SKM-1 (cell line): ENCODE data around the gene NCKAP5.
"Not testable (repeated sequence)": the region's sequence is repeated elsewhere in the genome, so short reads cannot be mapped to it uniquely, and the experiment has no call there.

ENCODE experiments used
- DNase-seq: peaks from one replicate; lab custom pipeline; 2025; ENCODE audit not compliant: unreplicated experiment; lab: John Stamatoyannopoulos, UW

NCKAP5 gene

DNA sequence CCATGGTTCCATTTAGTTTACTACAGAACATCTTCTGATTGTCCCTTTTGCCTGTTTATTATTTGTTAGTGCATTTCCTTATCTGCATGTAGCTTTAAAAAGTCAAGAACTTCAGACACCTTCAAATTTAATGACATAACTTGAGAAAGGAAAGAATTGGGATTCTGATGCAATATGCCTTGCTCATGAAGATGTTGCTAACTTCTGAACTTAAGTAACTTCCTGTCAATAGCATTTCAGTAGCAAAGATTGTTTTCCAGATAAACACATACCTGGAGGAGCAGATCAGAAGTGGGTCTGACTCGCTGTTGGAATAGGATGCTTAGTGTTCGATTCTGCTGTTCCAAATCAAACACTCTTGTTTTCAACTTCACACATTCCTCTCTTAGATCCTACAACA is 708.0 kb downstream of the NCKAP5 start:
- no peak for DNase-seq

DNA sequence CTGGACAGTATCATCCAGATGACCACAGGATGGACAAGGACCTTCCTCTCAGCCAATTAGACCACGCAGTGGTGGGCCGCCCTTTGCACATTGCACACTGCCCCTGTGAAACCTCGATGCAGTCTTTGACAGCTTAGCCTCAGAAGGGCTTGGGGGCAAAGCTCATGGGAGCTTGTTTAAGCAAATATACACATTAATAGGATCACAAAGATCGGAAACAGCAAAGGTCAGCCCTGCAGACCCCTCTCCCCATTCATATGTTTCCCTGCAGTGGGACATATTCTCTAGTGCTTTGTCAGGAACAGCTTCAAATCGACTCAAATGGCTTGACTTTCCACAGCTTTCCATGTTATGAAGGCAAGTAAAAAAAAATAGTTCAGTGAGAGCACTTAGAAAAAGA is 708.7 kb downstream of the NCKAP5 start:
- no peak for DNase-seq

DNA sequence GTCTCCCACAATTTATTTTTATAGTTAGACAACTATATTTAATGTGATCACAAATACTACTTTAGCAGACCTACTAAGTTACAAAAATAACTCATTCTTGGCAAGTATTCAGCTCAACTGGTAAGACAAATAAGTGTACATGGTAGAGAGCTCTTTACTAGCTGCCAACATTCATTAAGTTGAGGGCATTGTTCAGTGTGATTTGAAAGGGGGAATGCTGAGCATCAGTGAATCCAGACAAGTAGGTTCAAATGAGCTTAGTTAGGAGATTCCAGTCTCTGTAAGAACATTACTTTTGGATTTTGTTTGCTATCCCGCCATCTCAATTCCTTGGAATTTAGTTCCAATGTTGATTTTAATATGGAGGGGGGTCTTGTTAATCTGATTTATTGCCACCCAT is 710.9 kb downstream of the NCKAP5 start:
- DNase-seq: no peak

DNA sequence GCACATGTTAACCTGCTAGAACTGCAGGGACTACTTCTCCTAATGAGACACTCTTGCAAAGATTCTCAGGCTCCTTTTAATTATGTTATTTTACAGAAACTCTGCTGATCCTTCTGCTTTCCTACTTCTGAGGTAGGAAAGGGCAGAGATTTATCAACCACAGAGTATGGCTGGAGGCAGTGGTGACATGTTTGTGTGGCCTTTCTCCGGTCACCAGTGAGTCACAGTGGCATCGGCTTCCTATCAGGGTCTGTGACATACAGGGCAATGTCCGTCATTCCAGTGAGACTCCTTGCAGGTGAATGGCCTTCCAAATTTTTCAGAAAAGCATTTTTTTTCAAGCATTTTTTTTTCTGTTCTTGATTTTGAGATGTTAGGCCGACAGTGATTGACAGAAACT is 717.6 kb downstream of the NCKAP5 start:
- DNase-seq: no peak

DNA sequence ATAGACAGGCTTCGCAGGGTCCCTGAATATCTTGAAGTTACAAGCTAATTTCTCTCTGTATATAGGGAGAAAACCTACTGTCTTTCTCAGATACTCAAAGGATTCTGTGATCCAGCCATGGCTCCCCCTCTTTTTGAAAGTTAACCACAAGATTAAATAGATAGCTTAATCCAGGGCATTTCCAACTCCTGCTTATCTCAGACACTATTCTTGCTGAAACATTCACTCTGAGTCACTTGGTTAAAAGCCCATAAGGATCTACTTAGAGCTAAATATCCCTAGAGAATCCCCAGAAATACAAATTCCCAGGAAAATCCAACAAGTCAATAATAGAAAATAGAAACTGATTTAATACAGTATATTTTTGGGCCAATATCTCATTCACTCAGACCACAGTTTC is 719.1 kb downstream of the NCKAP5 start:
- no peak for DNase-seq

DNA sequence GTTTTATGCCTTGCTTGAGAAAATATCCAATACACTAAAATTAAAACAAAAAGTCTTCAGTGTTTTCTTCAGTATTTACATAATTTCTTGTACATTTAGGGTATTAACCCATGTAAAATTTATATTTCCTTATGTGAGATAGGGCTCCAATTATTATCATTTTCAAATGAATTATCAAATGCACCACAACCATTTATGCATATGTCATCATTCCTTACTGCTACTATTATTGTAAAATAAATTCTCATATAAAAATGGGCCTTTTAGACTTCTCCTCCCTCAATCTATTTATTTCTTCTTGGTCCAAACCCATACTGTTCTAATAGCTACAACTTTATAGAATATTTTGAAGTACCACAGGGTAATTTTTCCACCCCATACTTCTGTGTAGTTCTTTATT is 722.9 kb downstream of the NCKAP5 start:
- no peak for DNase-seq

DNA sequence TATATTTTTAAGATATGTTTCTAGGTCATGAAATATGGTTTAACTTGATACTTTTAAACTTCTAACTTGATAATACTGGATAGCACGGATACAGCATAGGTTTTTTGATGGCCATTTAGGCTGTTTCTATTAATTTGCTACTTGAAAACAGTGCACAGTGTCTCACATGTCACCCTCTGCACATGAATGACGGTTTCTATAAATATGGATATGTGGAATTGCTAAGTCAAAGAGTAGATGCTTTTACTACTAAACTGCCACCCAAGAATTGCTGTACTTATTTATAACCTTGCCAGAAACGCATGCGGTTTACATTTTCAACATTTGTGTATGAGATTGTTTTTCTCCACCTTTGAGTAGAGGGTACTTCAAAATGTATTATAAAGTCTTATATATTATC is 723.7 kb downstream of the NCKAP5 start:
- no peak for DNase-seq

DNA sequence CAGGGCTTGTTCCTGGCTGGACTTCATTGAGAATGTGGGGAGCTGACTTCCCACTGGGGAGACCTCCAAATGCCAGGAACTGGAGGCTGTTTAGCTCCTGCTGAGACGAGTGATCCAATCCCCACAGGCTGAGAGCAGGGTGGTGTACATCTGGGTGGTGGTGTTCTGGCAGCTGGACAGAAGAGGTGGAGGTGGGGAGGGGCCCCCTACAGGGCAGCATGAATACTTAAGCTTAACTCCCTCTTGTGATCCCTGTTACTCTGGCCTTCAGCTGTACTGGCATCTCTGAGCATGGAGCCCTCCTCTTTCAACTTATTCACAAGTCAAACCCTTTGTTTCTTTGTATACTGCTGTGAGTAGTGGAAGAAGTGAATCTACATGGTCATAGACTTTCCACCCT is 730.5 kb downstream of the NCKAP5 start:
- no peak for DNase-seq

DNA sequence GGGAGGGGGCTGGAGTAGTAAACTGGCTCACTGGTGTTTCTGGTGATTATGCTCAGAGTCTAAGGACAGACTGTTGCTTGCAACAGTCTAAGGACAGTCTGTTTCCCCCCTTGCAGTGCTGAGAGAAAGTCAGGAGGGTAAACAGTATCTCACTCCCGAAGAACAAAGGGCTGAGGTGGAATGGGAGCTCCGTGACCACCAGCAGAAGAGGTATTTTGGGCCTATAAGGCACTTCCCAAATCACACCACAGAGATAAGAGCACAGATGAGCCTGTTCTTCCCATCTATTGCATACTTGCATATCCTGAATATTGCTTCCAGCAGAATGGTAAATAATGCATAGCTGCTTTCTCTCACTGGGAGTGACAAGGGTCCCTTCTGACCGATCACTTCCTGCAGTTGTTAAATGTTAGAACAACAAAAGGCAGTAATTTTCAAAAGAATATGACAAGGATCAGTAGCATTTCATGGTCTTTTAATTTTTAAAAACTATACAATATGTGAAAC is 737.9 kb downstream of the NCKAP5 start:
- DNase-seq: no peak

DNA sequence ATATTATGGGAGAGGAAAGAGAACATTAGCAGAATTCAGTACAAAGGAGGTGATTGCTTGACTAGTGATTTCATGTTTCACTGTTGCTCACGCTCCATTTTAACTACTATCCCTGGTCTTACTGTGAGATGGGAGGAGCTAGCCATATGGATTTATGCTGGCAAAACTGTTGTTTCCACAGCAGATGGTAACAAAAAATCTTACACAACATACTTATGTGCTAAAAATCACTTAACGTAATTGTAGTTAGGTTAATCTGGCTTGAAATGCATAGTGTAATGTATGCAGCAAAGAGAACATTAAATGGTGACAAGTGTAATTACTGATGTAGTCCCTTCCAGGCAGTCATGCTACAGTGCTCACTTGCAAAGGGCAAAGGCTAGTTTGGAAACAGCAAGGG is 742.7 kb downstream of the NCKAP5 start:
- no peak for DNase-seq

DNA sequence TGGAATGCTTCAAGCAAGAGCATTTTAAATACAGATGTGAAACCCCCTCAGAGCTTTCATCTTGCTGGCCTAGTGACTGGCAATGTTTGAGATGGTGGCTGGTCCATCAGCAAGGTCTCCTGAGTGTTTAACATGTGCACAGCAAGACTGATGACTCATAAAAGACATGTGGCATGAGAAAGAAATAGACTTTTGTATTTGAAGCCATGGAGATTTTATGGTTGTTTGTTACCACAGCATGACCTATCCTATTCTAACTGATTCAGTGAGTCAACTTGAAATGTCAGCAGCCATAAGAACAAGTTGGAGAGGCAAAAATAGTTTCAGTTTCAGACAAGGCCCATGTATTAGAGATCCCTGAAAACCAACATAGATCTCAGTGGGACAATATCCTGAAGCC is 743.5 kb downstream of the NCKAP5 start:
- DNase-seq: no peak

DNA sequence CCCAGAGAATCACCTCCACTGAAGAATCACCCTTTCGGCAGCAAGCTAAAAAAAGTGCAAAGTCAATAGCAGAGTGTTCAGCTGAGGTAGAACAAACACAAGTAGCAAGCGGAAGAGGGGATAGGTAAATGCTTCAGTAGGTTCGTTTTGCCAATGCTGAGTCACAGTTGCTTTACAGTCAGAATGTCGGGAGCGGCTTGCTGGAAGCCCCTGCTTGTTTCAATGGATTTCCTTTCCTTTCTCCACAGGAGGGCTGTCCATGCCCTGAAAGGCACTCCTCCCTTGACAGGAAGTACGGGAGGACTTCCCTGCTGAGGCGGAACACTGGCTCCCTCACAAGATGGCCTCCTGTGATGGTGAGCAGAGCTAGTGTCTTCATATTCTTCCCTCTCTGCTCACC is 752.0 kb downstream of the NCKAP5 start:
- no peak for DNase-seq

DNA sequence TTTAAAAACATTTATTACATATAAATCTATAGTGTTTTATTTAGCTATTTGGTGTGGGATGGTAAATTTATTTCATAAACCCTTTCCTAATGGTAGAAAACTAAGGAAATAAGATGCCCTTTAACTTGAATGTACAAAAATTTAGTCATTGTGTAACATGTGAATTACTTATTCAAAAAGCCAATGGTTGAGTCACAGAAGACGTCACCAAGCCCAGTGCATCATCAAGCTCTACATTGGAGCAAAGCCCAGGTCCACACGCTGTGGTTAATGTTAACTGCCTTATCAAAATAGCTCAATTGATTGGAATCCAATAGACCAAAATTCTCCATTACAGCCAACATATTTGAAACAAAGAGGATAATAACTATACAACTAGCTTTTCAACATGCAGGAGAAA is 752.7 kb downstream of the NCKAP5 start:
- DNase-seq: no peak

DNA sequence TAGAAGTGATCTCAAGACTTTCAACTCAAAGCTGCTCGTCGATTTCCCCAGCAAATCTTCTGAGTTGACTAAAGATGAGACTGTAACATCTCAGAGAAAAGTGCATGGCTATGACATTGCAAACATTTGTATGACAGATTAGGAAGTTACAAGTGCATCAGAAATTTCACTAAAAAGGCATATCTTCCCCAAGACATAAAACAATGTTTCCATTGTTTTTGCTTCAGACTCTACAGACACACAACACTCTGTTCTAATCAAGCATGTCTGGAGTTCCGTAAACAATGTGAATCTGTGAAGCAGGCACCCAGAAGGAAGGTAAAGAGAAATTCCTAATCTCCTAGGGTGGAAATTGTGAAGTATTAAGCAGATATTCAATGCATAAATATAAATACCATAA is 753.6 kb downstream of the NCKAP5 start:
- DNase-seq: no peak

DNA sequence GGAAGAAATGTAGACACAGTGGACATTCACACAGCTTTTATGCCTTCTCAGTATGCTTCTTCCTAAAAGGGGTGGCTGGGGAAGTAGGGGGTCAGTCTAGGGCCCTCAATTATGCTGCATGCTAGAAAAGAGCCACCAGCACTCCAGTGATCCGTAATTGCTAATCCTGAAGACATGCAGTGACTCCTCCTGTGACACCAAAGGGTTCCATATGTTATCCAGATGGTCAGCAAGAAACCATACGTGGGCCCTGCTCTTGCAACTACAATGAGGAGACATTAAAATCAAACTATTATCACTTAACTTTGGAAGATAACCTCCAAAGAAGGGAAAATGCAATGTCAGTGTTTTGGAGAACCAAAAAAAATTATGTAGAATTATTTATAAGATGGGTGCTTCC is 754.8 kb downstream of the NCKAP5 start:
- no peak for DNase-seq

DNA sequence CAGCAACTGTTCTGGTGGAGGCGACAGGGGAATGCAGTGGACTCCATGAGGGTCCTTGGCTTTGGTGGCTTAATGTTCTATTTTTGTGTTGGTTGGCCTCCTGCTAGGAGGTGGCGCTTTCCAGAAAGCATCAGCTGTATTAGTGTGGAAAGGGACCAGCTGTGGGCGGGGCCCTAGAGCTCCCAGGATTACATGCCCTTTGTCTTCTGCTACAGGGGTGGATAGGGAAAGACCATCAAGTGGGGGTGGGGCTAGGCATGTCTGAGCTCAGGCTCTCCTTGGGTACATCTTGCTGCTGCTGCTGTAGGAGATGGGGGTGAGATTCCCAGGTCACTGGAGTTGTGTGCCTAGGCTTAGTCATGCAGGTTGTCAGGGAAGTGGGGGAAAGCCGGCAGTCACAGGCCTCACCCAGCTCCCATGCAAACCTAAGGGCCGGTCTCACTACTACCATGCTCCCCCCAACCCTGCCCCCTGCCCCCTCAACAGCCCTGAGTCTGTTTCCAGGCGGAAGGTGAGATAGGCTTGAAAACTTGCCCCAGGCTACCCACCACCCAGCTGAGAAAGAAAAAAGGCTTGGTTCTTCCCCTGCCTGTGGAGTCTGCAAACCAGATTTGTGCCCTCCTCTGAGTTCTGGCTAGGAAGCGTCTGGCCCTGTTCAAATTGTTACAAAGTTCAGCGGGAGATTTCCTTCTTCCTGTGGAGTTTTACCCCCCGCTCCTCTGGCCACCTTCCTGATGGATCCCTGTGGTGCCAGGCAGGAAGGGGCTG is 756.9 kb downstream of the NCKAP5 start:
- DNase-seq: no peak

DNA sequence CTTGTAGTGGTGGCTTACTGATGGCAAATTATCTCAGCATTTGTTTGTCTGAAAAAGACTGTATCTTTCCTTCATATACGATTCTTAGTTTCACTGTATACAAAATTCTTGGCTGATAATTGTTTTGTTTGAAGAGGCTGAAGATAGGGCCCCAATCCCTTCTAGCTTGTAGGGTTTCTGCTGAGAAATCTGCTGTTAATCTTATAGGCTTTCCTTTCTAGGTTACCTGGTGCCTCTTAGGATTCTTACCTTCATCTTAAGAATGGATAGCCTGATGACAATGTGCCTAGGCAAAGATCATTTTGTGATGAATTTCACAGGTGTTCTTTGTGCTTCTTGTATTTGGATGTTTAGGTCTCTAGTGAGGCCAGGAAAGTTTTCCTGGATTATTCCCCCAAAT is 758.3 kb downstream of the NCKAP5 start:
- DNase-seq: not testable (repeated sequence)

DNA sequence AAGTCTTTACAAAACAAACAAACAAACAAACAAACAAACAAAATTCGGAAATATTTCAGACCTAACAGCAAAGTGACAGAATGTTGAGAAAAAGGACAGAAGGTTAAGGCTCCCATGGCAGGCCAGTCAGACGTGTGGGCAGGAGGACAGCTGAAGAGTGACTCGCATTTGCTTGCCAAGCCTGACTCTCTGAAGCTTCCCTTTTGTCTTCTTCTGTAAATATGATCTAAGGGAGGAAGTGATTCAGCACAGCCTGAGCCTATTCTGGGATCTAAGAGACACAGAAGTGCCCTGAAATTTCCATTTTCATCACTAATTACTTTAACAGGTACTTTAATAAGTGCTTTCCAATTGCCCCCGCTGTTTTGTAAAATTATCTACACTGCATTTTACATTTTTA is 764.2 kb downstream of the NCKAP5 start:
- DNase-seq: peak; percentile 77

DNA sequence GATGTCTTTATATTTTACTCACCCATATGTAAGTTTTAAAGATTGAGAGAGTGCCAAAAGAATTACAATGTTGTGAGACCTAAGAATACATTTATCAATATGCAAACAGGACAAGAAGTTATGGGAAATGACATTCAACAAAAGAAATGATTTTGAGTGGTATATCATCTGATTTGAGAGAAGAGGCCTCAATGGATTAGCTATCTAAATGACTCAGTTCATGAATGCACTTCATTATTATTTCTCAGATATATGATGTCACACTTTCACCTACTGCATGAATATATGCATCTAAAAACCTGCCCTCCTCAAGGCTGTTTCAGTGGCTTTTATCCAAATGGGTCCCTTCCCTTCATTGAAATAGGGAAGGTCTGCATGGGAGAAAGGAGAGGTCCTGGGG is 769.9 kb downstream of the NCKAP5 start:
- no peak for DNase-seq

DNA sequence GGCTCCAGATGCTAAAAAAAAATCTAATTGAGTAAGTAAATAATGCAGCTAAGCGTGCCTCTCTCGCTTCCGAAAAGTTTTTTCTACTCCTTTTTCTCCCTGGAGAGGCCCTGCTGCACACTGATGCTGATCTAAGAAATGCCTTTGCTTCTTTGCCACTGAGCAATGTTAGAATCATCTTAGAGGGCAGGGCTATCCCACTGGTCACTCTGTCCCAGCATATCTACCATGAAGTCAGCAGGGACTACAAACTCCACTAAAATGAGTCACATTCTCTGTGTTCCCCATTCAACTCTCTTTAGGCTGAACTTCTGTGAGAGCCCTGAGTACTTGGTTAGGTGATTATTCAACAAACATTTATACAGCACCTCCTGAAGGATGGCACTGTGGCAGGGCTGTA is 770.7 kb downstream of the NCKAP5 start:
- no peak for DNase-seq

DNA sequence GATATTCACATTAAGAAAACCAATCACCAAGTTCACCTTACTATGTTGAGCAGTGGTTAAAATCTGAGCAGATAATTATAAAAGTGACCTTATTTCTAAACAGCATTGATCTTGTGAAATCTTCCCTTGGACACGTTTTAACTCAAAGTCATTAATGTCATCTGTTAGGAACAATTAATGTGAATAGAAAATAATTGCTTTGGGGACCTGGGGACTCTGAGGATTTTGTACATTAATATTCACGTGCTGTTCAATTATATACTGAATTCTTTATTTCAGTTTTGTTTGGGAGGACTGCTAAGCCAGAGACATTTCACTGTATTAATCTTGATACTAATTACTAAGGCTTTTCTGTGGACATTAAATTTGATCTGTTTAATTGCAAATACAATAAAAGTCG is 771.2 kb downstream of the NCKAP5 start:
- DNase-seq: no peak

DNA sequence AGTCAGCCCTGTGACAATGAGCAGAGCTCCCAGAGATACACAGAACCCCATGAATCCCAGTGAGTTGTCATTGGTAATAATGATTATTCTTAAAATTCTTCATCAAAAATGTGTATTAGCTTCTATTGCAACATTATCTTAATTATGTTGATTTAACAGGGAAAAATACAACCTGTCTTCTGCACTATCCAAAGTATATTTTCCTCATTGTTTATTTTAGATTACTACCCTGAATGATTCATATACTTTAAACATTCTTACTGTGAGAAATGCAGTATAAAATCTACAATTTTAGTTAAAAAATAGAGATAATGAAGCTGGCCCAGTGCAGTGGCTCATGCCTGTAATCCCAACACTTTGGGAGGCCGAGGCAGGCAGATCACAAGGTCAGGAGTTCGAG is 773.0 kb downstream of the NCKAP5 start:
- DNase-seq: no peak

DNA sequence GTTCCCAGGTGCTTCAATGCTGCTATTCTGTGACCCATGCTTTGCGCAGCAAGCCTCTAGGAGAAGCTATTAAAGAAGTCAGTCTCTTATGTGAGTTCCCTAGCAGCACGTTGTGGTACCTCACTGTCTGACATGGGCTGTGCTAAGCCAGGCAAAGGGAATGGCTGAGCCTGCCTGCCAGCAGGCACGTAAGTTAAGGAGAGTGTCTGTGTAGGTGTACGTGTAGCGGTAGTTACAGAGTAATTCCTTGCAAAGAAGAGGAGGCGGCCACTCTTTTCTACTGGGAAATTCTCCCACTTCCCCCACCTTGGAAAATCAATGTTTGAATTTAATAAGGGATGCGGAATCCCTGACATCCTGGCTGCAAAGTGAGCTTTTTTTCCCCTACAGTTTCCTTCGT is 774.7 kb downstream of the NCKAP5 start:
- DNase-seq: no peak
